ENCODE results near the gene CDCA7L.

CDCA7L gene

DNA sequence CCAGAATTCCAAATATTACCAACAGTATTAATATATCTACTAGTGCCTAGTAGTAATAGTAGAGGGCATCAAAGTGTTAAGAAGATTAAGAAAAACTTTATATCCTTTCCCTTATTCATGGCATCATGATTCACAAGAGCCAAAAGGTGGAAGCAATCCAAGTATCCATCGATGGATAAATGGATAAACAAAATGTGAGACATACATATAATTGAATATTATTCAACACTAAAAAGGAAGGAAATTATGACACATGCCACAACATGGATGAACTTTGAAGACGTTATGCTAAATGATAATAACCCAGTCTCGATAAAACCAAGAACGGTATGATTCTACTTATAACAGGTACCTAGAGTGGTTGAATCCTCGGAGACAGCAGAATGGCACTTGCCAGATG is 23.1 kb downstream of the CDCA7L start:
- Histone ChIP-seq H3K4me3 (ENCODE audit: low read depth, low read length) (no peak overlapping the region), H3K27ac (no peak overlapping the region), H3K27me3 (replicated peaks) (no peaks in the 10 kb centered on the region), H3K36me3 (replicated peaks) (no peaks in the 10 kb centered on the region)
- in situ Hi-C loops (cut with HindIII; ENCODE audit: low pct_ligation_motif_present, low sequenced_read_pairs): no loop called here
- no peak for DNase-seq
- TF ChIP-seq, protein P1, sequence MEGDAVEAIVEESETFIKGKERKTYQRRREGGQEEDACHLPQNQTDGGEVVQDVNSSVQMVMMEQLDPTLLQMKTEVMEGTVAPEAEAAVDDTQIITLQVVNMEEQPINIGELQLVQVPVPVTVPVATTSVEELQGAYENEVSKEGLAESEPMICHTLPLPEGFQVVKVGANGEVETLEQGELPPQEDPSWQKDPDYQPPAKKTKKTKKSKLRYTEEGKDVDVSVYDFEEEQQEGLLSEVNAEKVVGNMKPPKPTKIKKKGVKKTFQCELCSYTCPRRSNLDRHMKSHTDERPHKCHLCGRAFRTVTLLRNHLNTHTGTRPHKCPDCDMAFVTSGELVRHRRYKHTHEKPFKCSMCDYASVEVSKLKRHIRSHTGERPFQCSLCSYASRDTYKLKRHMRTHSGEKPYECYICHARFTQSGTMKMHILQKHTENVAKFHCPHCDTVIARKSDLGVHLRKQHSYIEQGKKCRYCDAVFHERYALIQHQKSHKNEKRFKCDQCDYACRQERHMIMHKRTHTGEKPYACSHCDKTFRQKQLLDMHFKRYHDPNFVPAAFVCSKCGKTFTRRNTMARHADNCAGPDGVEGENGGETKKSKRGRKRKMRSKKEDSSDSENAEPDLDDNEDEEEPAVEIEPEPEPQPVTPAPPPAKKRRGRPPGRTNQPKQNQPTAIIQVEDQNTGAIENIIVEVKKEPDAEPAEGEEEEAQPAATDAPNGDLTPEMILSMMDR (IDR thresholded peaks at IDR 0.05; ENCODE audit: low read depth, low read length, missing control alignments): no peak

DNA sequence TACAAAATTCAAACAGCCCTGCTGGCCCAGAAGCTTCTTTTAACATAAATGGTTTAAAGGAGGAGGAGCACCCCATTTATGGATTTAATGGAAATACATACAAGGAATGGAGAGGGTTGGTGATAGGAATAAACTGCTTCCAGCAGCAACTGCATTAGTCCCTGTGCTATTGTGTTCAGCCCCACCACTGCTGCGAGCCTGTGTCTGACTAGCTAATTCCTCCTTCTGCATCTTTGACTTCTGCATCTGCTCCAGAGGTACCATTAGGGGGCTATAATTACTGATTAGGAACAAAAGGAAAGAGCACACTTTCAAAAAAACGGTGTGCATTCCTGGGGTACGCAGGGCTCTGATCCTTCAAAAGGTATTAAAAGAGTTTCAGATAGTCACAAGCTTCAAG is 24.8 kb downstream of the CDCA7L start:
- Histone ChIP-seq H3K27ac (no peak overlapping the region), H3K4me3 (ENCODE audit: low read depth, low read length) (no peak overlapping the region), H3K27me3 (replicated peaks) (no peaks in the 10 kb centered on the region), H3K36me3 (replicated peaks) (peaks cover 2% of the 10 kb centered on the region)
- DNase-seq: no peak
- TF ChIP-seq, protein P1 (IDR thresholded peaks at IDR 0.05; ENCODE audit: low read depth, low read length, missing control alignments): no peak
- in situ Hi-C loops (cut with HindIII; ENCODE audit: low pct_ligation_motif_present, low sequenced_read_pairs): no loop called here

DNA sequence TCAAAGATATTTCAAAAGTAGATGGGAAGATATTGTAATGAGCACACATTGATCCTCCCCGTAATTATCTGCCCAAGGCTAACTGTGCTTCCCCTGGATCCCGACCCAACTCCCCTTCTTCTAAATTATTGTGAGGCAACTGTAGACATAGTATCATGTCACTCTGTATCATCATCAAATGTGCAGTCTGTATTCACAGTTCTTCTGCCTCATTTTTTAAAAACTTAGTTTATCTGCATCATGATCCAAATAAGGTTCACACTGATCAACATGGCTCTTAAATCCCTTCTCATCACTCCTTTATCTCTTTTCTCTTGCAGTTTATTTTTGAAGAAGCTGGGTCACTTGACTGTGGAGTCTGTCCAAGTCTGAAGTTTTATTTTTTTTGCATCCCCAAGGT is 27.5 kb downstream of the CDCA7L start:
- H3K4me3 ChIP-seq (ENCODE audit: low read depth, low read length): no peak overlapping the region
- peaks cover 6% of the 10 kb centered on the region for H3K36me3 ChIP-seq (replicated peaks)
- no peak for DNase-seq
- TF ChIP-seq, protein P1 (IDR thresholded peaks at IDR 0.05; ENCODE audit: low read depth, low read length, missing control alignments): no peak
- H3K27ac ChIP-seq: no peak overlapping the region
- H3K27me3 ChIP-seq (replicated peaks): no peaks in the 10 kb centered on the region
- in situ Hi-C loops (cut with HindIII; ENCODE audit: low pct_ligation_motif_present, low sequenced_read_pairs): no loop called here

DNA sequence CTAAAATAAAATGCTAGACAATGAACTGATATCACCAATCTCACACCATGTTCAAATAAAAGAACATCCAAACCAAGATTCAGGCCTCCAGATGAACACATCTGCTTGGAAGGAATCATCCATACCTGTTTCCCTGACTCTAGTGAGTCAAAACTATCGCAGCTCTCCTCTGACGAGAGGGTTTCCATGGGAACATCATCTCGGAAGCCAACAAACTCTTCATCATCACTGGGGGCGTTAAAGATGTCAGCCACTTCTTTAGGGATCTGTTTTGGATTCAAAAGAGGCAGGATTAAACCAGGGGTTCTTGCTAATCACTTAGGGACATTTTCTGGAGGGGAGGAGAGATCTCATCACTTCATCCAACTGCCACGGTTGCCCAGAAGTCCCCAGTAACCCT is 29.1 kb downstream of the CDCA7L start:
- in situ Hi-C loops (cut with HindIII; ENCODE audit: low pct_ligation_motif_present, low sequenced_read_pairs): no loop called here
- H3K36me3 ChIP-seq (replicated peaks): peaks cover 6% of the 10 kb centered on the region
- DNase-seq: no peak
- H3K4me3 ChIP-seq (ENCODE audit: low read depth, low read length): no peak overlapping the region
- H3K27me3 ChIP-seq (replicated peaks): no peaks in the 10 kb centered on the region
- no peak overlapping the region for H3K27ac ChIP-seq
- TF ChIP-seq, protein P1 (IDR thresholded peaks at IDR 0.05; ENCODE audit: low read depth, low read length, missing control alignments): no peak

DNA sequence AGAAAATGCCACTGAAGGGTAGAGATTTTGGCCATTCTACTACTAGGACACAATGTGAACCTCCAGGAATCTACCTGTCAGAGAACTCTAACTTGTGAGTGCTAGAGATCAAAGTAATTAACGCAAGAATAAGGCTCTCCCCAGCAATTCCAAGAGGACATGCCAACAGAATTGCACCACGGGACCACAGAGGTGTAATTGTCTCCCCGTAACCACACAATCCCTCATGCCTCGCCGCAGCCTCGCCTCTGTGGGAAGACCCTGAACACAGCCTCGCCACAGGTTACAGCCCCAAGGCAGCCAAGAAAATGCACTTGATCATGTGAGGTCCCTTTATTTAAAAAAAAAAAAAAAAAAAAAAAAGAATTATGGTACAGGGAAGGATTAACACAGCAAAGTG is 29.5 kb downstream of the CDCA7L start:
- no peak for DNase-seq
- in situ Hi-C loops (cut with HindIII; ENCODE audit: low pct_ligation_motif_present, low sequenced_read_pairs): no loop called here
- Histone ChIP-seq H3K27ac (no peak overlapping the region), H3K4me3 (ENCODE audit: low read depth, low read length) (no peak overlapping the region), H3K27me3 (replicated peaks) (no peaks in the 10 kb centered on the region), H3K36me3 (replicated peaks) (peaks cover 6% of the 10 kb centered on the region)
- TF ChIP-seq, protein P1 (IDR thresholded peaks at IDR 0.05; ENCODE audit: low read depth, low read length, missing control alignments): no peak

DNA sequence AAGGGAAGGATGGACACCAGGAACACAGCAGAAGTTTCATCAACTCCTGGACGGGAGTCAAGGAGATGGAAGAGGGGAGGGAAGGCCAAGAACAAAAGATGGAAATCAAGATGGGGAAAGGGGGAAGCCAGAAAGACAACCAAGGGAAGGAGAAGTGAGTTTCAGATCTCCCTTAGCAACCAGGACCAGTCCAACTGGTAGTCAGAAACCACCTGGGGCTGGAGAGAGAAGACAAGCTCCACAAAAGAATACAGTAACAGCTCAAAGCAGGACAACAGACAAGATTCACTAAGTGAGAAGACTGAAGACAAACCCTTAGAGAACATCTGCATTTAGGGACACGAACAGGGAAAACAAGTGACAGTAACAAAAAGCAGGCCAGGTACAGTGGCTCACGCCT is 30.6 kb downstream of the CDCA7L start:
- DNase-seq: no peak
- Histone ChIP-seq H3K27me3 (replicated peaks) (no peaks in the 10 kb centered on the region), H3K27ac (no peak overlapping the region), H3K4me3 (ENCODE audit: low read depth, low read length) (no peak overlapping the region), H3K36me3 (replicated peaks) (peaks cover 6% of the 10 kb centered on the region)
- TF ChIP-seq, protein P1 (IDR thresholded peaks at IDR 0.05; ENCODE audit: low read depth, low read length, missing control alignments): no peak
- in situ Hi-C loops (cut with HindIII; ENCODE audit: low pct_ligation_motif_present, low sequenced_read_pairs): no loop called here

Measured in brain microvascular endothelial cell (primary cell).